PFSK-1 (cell line): ENCODE measurements around the gene SYNRG.

ENCODE experiments used
- FOXP2 ChIP-seq: optimal IDR thresholded peaks from 2 replicates; pipeline ENCODE3; 2011; ENCODE audit warnings: borderline replicate concordance, control low read depth, inconsistent platforms; ENCODE audit not compliant: insufficient read depth; ENCODE audit errors: extremely low read length, extremely low read depth
- POLR2AphosphoS5 ChIP-seq: IDR thresholded peaks from 2 replicates; pipeline ENCODE4 v1.6.1; 2012; ENCODE audit warnings: low read depth, mild to moderate bottlenecking, control low read depth, low read length, moderate library complexity
- REST ChIP-seq, 2 experiments: IDR thresholded peaks; 2 replicates each; pipeline versions ENCODE4 v1.6.1 to v1.8.0; 2011 to 2012; ENCODE audit warnings: low read depth in 2 of 2, low read length in 2 of 2, control low read depth in 1 of 2, inconsistent platforms in 1 of 2, mild to moderate bottlenecking in 1 of 2, moderate library complexity in 1 of 2; ENCODE audit not compliant: insufficient read depth in 1 of 2
- SIN3A ChIP-seq: IDR thresholded peaks from 2 replicates; pipeline ENCODE4 v1.6.1; 2012; ENCODE audit warnings: mild to moderate bottlenecking, low read length, moderate library complexity, borderline replicate concordance; ENCODE audit not compliant: insufficient read depth
- TAF1 ChIP-seq: IDR thresholded peaks from 2 replicates; pipeline ENCODE4 v1.6.1; 2012; ENCODE audit warnings: low read length, control low read depth, borderline replicate concordance; ENCODE audit not compliant: insufficient read depth

The SYNRG gene

GRCh38 chr17:37520174-37520573 lies 89.0 kb downstream of the SYNRG start:
- TF ChIP-seq SIN3A (no peak), TAF1 (no peak), FOXP2 (no peak), REST (IDR thresholded peaks at IDR 0.05; ENCODE audit: insufficient read depth in 1 of 2, low read depth in 2 of 2, low read length in 2 of 2) (no peak), POLR2AphosphoS5 (no peak)

GRCh38 chr17:37519251-37519985 lies 89.8 kb downstream of the SYNRG start:
- TF ChIP-seq FOXP2: no peak
- TF ChIP-seq POLR2AphosphoS5: no peak
- no peak for TF ChIP-seq SIN3A
- no peak for TF ChIP-seq REST (IDR thresholded peaks at IDR 0.05; ENCODE audit: insufficient read depth in 1 of 2, low read depth in 2 of 2, low read length in 2 of 2)
- no peak for TF ChIP-seq TAF1

GRCh38 chr17:37518826-37519225 lies 90.4 kb downstream of the SYNRG start:
- TF ChIP-seq TAF1 (no peak), REST (IDR thresholded peaks at IDR 0.05; ENCODE audit: insufficient read depth in 1 of 2, low read depth in 2 of 2, low read length in 2 of 2) (no peak), SIN3A (no peak), POLR2AphosphoS5 (no peak), FOXP2 (no peak)

GRCh38 chr17:37517881-37518280 lies 91.3 kb downstream of the SYNRG start:
- TF ChIP-seq POLR2AphosphoS5 (no peak), FOXP2 (no peak), REST (IDR thresholded peaks at IDR 0.05; ENCODE audit: insufficient read depth in 1 of 2, low read depth in 2 of 2, low read length in 2 of 2) (no peak), SIN3A (no peak), TAF1 (no peak)

- TF ChIP-seq SIN3A (no peak), POLR2AphosphoS5 (no peak), TAF1 (no peak), REST (IDR thresholded peaks at IDR 0.05; ENCODE audit: insufficient read depth in 1 of 2, low read depth in 2 of 2, low read length in 2 of 2) (no peak), FOXP2 (no peak)
Observed at GRCh38 chr17:37516127-37516571, 93.1 kb downstream of the SYNRG start.
